H9 (cell line): ENCODE results near the gene ABHD3. TPM values are rescaled to one million over a fixed set of nuclear protein-coding genes. Genes with fewer than 3 reads are reported as not detected.

ENCODE experiments used
- DNase-seq: peaks from one replicate; pipeline ENCODE4 v3.0.0-alpha.2; 2017
- H2AFZ ChIP-seq: one replicate; pipeline ENCODE4 v1.6.1; 2013; ENCODE audit warnings: mild to moderate bottlenecking, low read length, control low read depth, moderate library complexity
- H2AK5ac ChIP-seq: 2 replicates; pipeline ENCODE4 v1.6.1; 2013; ENCODE audit warnings: low read length, control low read depth, mixed read lengths; ENCODE audit not compliant: insufficient read length
- H2BK120ac ChIP-seq: one replicate; pipeline ENCODE4 v1.6.1; 2013; ENCODE audit warnings: low read depth, mild to moderate bottlenecking, low read length, control low read depth, inconsistent platforms; ENCODE audit not compliant: poor library complexity, severe bottlenecking
- H2BK12ac ChIP-seq: 2 replicates; pipeline ENCODE4 v1.6.1; 2013; ENCODE audit warnings: low read length, control low read depth, mixed read lengths, low read depth; ENCODE audit not compliant: insufficient read length
- H2BK15ac ChIP-seq: 2 replicates; pipeline ENCODE4 v1.6.1; 2013; ENCODE audit warnings: low read depth, low read length, control low read depth
- H2BK20ac ChIP-seq: one replicate; pipeline ENCODE4 v1.6.1; 2013; ENCODE audit warnings: low read depth, mild to moderate bottlenecking, low read length, control low read depth, inconsistent platforms; ENCODE audit not compliant: poor library complexity, severe bottlenecking
- H2BK5ac ChIP-seq: 2 replicates; pipeline ENCODE4 v1.6.1; 2013; ENCODE audit warnings: low read length, control low read depth, mixed read lengths; ENCODE audit not compliant: insufficient read length
- H3K14ac ChIP-seq: 2 replicates; pipeline ENCODE4 v1.6.1; 2013; ENCODE audit warnings: low read length, control low read depth; ENCODE audit not compliant: insufficient read depth
- H3K18ac ChIP-seq: 2 replicates; pipeline ENCODE4 v1.6.1; 2013; ENCODE audit warnings: low read depth, mild to moderate bottlenecking, mixed read lengths, low read length, control low read depth; ENCODE audit not compliant: insufficient read length
- H3K23ac ChIP-seq: 2 replicates; pipeline ENCODE4 v1.6.1; 2013; ENCODE audit warnings: low read length, control low read depth, mixed read lengths, low read depth; ENCODE audit not compliant: insufficient read length
- H3K23me2 ChIP-seq: 2 replicates; pipeline ENCODE4 v1.6.1; 2013; ENCODE audit warnings: low read depth, mild to moderate bottlenecking, mixed read lengths, low read length, control low read depth; ENCODE audit not compliant: insufficient read length, poor library complexity, severe bottlenecking
- H3K27ac ChIP-seq: 2 replicates; pipeline ENCODE4 v1.5.1; 2013; ENCODE audit warnings: low read length, control low read depth, mixed read lengths, low read depth; ENCODE audit not compliant: insufficient read length
- H3K27me3 ChIP-seq: 2 replicates; pipeline ENCODE4 v1.6.1; 2013; ENCODE audit warnings: low read length, control low read depth, inconsistent platforms; ENCODE audit not compliant: insufficient read depth
- H3K4ac ChIP-seq: 2 replicates; pipeline ENCODE4 v1.6.1; 2013; ENCODE audit warnings: low read depth, mild to moderate bottlenecking, control low read depth, inconsistent platforms, low read length, moderate library complexity
- H3K4me1 ChIP-seq: 2 replicates; pipeline ENCODE4 v1.6.1; 2013; ENCODE audit warnings: low read length, control low read depth, inconsistent platforms; ENCODE audit not compliant: insufficient read depth
- H3K4me2 ChIP-seq: 2 replicates; pipeline ENCODE4 v1.6.1; 2013; ENCODE audit warnings: low read length, control low read depth, mixed read lengths; ENCODE audit not compliant: insufficient read length, insufficient read depth
- H3K56ac ChIP-seq: 2 replicates; pipeline ENCODE4 v1.6.1; 2013; ENCODE audit warnings: low read depth, mild to moderate bottlenecking, mixed read lengths, low read length, control low read depth; ENCODE audit not compliant: insufficient read length
- H3K79me1 ChIP-seq: 2 replicates; pipeline ENCODE4 v1.6.1; 2013; ENCODE audit warnings: low read depth, mild to moderate bottlenecking, moderate library complexity, low read length, control low read depth, inconsistent platforms; ENCODE audit not compliant: insufficient read depth, poor library complexity, severe bottlenecking
- H3K79me2 ChIP-seq: 2 replicates; pipeline ENCODE4 v1.6.1; 2013; ENCODE audit warnings: low read length, control low read depth, inconsistent platforms; ENCODE audit not compliant: insufficient read depth
- H3K9ac ChIP-seq: 2 replicates; pipeline ENCODE4 v1.6.1; 2013; ENCODE audit warnings: low read length, control low read depth, mixed read lengths; ENCODE audit not compliant: insufficient read length; ENCODE audit errors: extremely low read depth
- H3K9me3 ChIP-seq: one replicate; pipeline ENCODE4 v1.6.1; 2013; ENCODE audit warnings: low read depth, low read length, inconsistent platforms; ENCODE audit not compliant: control insufficient read depth
- H3T11ph ChIP-seq: one replicate; pipeline ENCODE4 v1.6.1; 2013; ENCODE audit warnings: mild to moderate bottlenecking, low read length, control low read depth, inconsistent platforms
- H4K20me1 ChIP-seq: one replicate; pipeline ENCODE4 v1.6.1; 2013; ENCODE audit not compliant: control insufficient read depth, insufficient read length, insufficient read depth
- H4K5ac ChIP-seq: 2 replicates; pipeline ENCODE4 v1.6.1; 2013; ENCODE audit warnings: low read depth, mild to moderate bottlenecking, mixed read lengths, low read length, control low read depth; ENCODE audit not compliant: insufficient read length
- H4K8ac ChIP-seq: replicated peaks from 2 replicates; pipeline ENCODE4 v1.6.1; 2013; ENCODE audit warnings: low read length, control low read depth, mixed read lengths, low read depth; ENCODE audit not compliant: insufficient read length
- H4K91ac ChIP-seq: 2 replicates; pipeline ENCODE4 v1.6.1; 2013; ENCODE audit warnings: low read depth, mild to moderate bottlenecking, moderate library complexity, mixed read lengths, low read length, control low read depth; ENCODE audit not compliant: insufficient read length
- H3K27ac Mint-ChIP-seq, 3 experiments: 2 replicates in 2 of 3; 3 replicates in 1 of 3; pipeline ENCODE4 v1.8.0; 2020 to 2021; ENCODE audit warnings: mixed read lengths in 3 of 3, mild to moderate bottlenecking in 1 of 3, moderate library complexity in 1 of 3
- H3K27me3 Mint-ChIP-seq: 2 replicates; pipeline ENCODE4 v1.8.0; 2021; ENCODE audit warnings: low read depth, mild to moderate bottlenecking, moderate library complexity, mixed read lengths
- H3K36me3 Mint-ChIP-seq, 3 experiments: 2 replicates in 2 of 3; 3 replicates in 1 of 3; pipeline ENCODE4 v1.8.0; 2020 to 2021; ENCODE audit warnings: low read depth in 3 of 3, mixed read lengths in 3 of 3; ENCODE audit not compliant: insufficient read depth in 1 of 3
- H3K4me1 Mint-ChIP-seq, 2 experiments: 2 replicates each; pipeline ENCODE4 v1.8.0; 2020; ENCODE audit warnings: mixed read lengths in 2 of 2
- H3K4me3 Mint-ChIP-seq, 2 experiments: 2 replicates in 1 of 2; 3 replicates in 1 of 2; pipeline ENCODE4 v1.8.0; 2020 to 2021; ENCODE audit warnings: mild to moderate bottlenecking in 2 of 2, mixed read lengths in 2 of 2, moderate library complexity in 1 of 2
- H3K9me3 Mint-ChIP-seq, 2 experiments: 2 replicates in 1 of 2; 3 replicates in 1 of 2; pipeline ENCODE4 v1.8.0; 2020; ENCODE audit warnings: mild to moderate bottlenecking in 2 of 2, mixed read lengths in 2 of 2, moderate library complexity in 1 of 2
- CTCF ChIP-seq: fragments of 200-600 bp; sonication (generic); conservative IDR thresholded peaks from 3 replicates; pipeline ENCODE4 v1.8.0; 2021; ENCODE audit warnings: antibody characterized with exemption, mild to moderate bottlenecking
- WGBS: extraction: QIAGEN DNeasy Blood & Tissue Kit; methylation state at CpG from one replicate; pipeline ENCODE4 v1.1.7; 2013; ENCODE audit warnings: missing lambda C conversion rate, low lambda C conversion rate, mixed read lengths; ENCODE audit not compliant: insufficient read length; ENCODE audit errors: extremely low coverage; 5-methylcytosine and 5-hydroxymethylcytosine counted together
- total RNA-seq: library from RNA; stranded (reverse); gene quantifications from 2 replicates; pipeline ENCODE4 v1.2.1, GENCODE V29; 2021

ABHD3 gene
- total RNA-seq, 1 experiment from 2014 or later: 12.0 TPM

DNA sequence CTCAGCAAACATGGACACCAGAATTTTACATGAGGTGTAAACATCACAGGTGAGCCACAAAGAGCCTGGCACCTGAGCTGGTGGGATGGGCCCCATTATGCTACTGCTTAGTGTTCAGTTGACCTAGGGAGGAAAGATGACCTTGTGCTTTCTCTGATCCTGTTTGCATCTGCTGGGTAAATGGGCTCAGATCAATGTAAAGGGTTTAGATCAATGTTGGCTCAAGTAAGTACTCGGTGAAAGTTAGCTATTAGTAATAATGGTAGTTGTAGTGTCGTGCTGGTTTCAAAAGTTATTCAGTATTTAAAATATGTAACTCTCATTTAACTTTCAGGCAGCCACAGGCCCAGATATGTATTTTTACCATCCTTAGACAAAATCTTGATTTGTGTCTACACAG is 19.8 kb downstream of the ABHD3 start:
- Histone ChIP-seq H2BK5ac (no peak overlapping the region), H3K27ac (no peak overlapping the region), H4K20me1 (no peaks in the 10 kb centered on the region), H2BK20ac (no peak overlapping the region), H4K8ac (no peak overlapping the region), H3K79me1 (no peaks in the 10 kb centered on the region), H2AK5ac (no peak overlapping the region), H3T11ph (no peak overlapping the region), H3K4ac (no peak overlapping the region), H3K79me2 (no peaks in the 10 kb centered on the region), H3K27me3 (no peaks in the 10 kb centered on the region), H3K4me1 (no peaks in the 10 kb centered on the region; the same call in 1 of the 2 replicates), H2AFZ (no peak overlapping the region), H3K23me2 (no peaks in the 10 kb centered on the region), H2BK15ac (no peak overlapping the region), H3K56ac (no peak overlapping the region), H2BK120ac (no peak overlapping the region), H3K23ac (no peak overlapping the region), H3K9me3 (no peaks in the 10 kb centered on the region), H3K18ac (no peak overlapping the region), H4K5ac (no peak overlapping the region), H4K91ac (no peak overlapping the region), H3K9ac (no peak overlapping the region), H3K14ac (no peak overlapping the region), H2BK12ac (no peak overlapping the region), H3K4me2 (no peak overlapping the region)
- peaks cover 7 to 11% of the 10 kb centered on the region in 2 experiments for H3K4me1 Mint-ChIP-seq
- H3K9me3 Mint-ChIP-seq: peaks cover 3% of the 10 kb centered on the region in 2 experiments; a peak in 3 of 5 replicates
- peak overlapping the region in 1 of 3 experiments; percentile 26; a peak in 1 of 7 replicates for H3K27ac Mint-ChIP-seq
- DNase-seq: no peak
- no peak for TF ChIP-seq CTCF
- H3K4me3 Mint-ChIP-seq: no peak overlapping the region
- peaks cover 3 to 16% (median 7%) of the 10 kb centered on the region in 3 experiments for H3K36me3 Mint-ChIP-seq
- WGBS: no CpG with 5 or more reads among the region's 2 CpGs
- no peaks in the 10 kb centered on the region for H3K27me3 Mint-ChIP-seq
